ENCODE measurements around the gene IL2.
A peak's percentile ranks its signal among the peaks of the same experiment; 100 is the strongest.

IL2 gene

GRCh38 chr4:122431351-122431750 is 25.2 kb downstream of the IL2 start:
- Histone ChIP-seq H3K79me2 (ENCODE audit: low read length) (no peaks in the 10 kb centered on the region), H2AFZ (ENCODE audit: low read depth, low read length) (no peak overlapping the region), H3K36me3 (replicated peaks; ENCODE audit: low read depth, low read length) (no peaks in the 10 kb centered on the region), H4K20me1 (ENCODE audit: insufficient read depth, low read length) (no peaks in the 10 kb centered on the region), H3K27me3 (ENCODE audit: low read depth, low read length) (no peaks in the 10 kb centered on the region), H3K9ac (ENCODE audit: low read length) (no peak overlapping the region), H3K4me3 (ENCODE audit: low read length) (no peak overlapping the region), H3K4me1 (ENCODE audit: low read length) (no peaks in the 10 kb centered on the region; the same call in 1 of the 2 replicates), H3K4me2 (ENCODE audit: low read length) (no peak overlapping the region), H3K27ac (ENCODE audit: low read length) (no peak overlapping the region), H3K9me3 (ENCODE audit: insufficient read depth, low read length) (no peaks in the 10 kb centered on the region)
- no peak for TF ChIP-seq EZH2phosphoT487 (IDR thresholded peaks at IDR 0.05; ENCODE audit: low read depth)
- TF ChIP-seq, protein P1, sequence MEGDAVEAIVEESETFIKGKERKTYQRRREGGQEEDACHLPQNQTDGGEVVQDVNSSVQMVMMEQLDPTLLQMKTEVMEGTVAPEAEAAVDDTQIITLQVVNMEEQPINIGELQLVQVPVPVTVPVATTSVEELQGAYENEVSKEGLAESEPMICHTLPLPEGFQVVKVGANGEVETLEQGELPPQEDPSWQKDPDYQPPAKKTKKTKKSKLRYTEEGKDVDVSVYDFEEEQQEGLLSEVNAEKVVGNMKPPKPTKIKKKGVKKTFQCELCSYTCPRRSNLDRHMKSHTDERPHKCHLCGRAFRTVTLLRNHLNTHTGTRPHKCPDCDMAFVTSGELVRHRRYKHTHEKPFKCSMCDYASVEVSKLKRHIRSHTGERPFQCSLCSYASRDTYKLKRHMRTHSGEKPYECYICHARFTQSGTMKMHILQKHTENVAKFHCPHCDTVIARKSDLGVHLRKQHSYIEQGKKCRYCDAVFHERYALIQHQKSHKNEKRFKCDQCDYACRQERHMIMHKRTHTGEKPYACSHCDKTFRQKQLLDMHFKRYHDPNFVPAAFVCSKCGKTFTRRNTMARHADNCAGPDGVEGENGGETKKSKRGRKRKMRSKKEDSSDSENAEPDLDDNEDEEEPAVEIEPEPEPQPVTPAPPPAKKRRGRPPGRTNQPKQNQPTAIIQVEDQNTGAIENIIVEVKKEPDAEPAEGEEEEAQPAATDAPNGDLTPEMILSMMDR (IDR thresholded peaks at IDR 0.05; ENCODE audit: low read depth, low read length), result no peak

- no peaks in the 10 kb centered on the region for H3K27me3 ChIP-seq (ENCODE audit: low read depth, low read length)
- H3K4me3 ChIP-seq (ENCODE audit: low read length), result no peak overlapping the region
- no peak overlapping the region for H3K4me2 ChIP-seq (ENCODE audit: low read length)
- H3K27ac ChIP-seq (ENCODE audit: low read length), result no peak overlapping the region
- H2AFZ ChIP-seq (ENCODE audit: low read depth, low read length), result no peak overlapping the region
- H3K36me3 ChIP-seq (replicated peaks; ENCODE audit: low read depth, low read length), result no peaks in the 10 kb centered on the region
- H3K9ac ChIP-seq (ENCODE audit: low read length), result no peak overlapping the region
- H4K20me1 ChIP-seq (ENCODE audit: insufficient read depth, low read length), result no peaks in the 10 kb centered on the region
- H3K9me3 ChIP-seq (ENCODE audit: insufficient read depth, low read length), result no peaks in the 10 kb centered on the region; the same call in 1 of the 2 replicates
- no peaks in the 10 kb centered on the region for H3K4me1 ChIP-seq (ENCODE audit: low read length)
- no peaks in the 10 kb centered on the region for H3K79me2 ChIP-seq (ENCODE audit: low read length)
- TF ChIP-seq, protein P1 (IDR thresholded peaks at IDR 0.05; ENCODE audit: low read depth, low read length), result no peak
- no peak for TF ChIP-seq EZH2phosphoT487 (IDR thresholded peaks at IDR 0.05; ENCODE audit: low read depth)
Observed at GRCh38 chr4:122423246-122423645, 33.3 kb downstream of the IL2 start.

GRCh38 chr4:122412547-122412946 is 44.0 kb downstream of the IL2 start:
- Histone ChIP-seq H3K79me2 (ENCODE audit: low read length) (no peaks in the 10 kb centered on the region), H3K9ac (ENCODE audit: low read length) (peak overlapping the region; percentile 20; the same call in 1 of the 2 replicates), H3K27me3 (ENCODE audit: low read depth, low read length) (no peaks in the 10 kb centered on the region), H3K4me3 (ENCODE audit: low read length) (no peak overlapping the region), H3K4me1 (ENCODE audit: low read length) (peaks cover 16% of the 10 kb centered on the region), H3K4me2 (ENCODE audit: low read length) (peak overlapping the region; percentile 53), H3K9me3 (ENCODE audit: insufficient read depth, low read length) (no peaks in the 10 kb centered on the region), H4K20me1 (ENCODE audit: insufficient read depth, low read length) (no peaks in the 10 kb centered on the region), H3K27ac (ENCODE audit: low read length) (peak overlapping the region; percentile 31), H2AFZ (ENCODE audit: low read depth, low read length) (peak overlapping the region; percentile 84), H3K36me3 (replicated peaks; ENCODE audit: low read depth, low read length) (no peaks in the 10 kb centered on the region)
- TF ChIP-seq, protein P1 (IDR thresholded peaks at IDR 0.05; ENCODE audit: low read depth, low read length), result no peak
- TF ChIP-seq EZH2phosphoT487 (IDR thresholded peaks at IDR 0.05; ENCODE audit: low read depth), result no peak

DNA sequence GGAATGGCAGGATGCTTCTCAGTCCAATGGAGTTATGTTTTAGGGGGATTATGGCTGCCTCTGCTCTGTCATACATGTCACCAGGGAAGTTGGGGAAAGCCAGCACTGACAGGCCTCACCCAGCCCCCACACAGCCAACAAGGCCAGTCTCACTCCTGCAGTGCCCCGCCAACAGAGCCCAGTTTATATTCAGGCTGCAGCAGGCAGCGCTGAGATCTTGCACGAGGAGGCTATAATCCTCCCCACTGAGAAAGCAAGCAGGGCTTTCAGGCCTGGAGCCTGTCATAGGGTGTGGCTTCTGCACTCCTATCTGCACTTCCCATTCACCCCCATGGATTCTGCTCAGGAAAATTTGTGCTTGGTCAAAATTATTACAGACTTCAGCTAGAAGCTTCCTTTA is 52.7 kb downstream of the IL2 start:
- Histone ChIP-seq H3K4me2 (ENCODE audit: low read length) (no peak overlapping the region), H3K4me1 (ENCODE audit: low read length) (no peaks in the 10 kb centered on the region)

More for the DNA sequence above, 52.7 kb downstream of the IL2 start:
- Histone ChIP-seq H3K9me3 (ENCODE audit: insufficient read depth, low read length) (no peaks in the 10 kb centered on the region), H2AFZ (ENCODE audit: low read depth, low read length) (no peak overlapping the region), H3K27me3 (ENCODE audit: low read depth, low read length) (no peaks in the 10 kb centered on the region), H3K4me3 (ENCODE audit: low read length) (no peak overlapping the region), H3K36me3 (replicated peaks; ENCODE audit: low read depth, low read length) (no peaks in the 10 kb centered on the region), H3K9ac (ENCODE audit: low read length) (no peak overlapping the region), H4K20me1 (ENCODE audit: insufficient read depth, low read length) (no peaks in the 10 kb centered on the region), H3K27ac (ENCODE audit: low read length) (no peak overlapping the region), H3K79me2 (ENCODE audit: low read length) (no peaks in the 10 kb centered on the region)
- TF ChIP-seq, protein P1 (IDR thresholded peaks at IDR 0.05; ENCODE audit: low read depth, low read length), result no peak
- no peak for TF ChIP-seq EZH2phosphoT487 (IDR thresholded peaks at IDR 0.05; ENCODE audit: low read depth)

Data from OCI-LY3 (cell line).